GM23248 (cell line): ENCODE data around the gene INO80C.

ENCODE experiments used
- EZH2 ChIP-seq: fragments of 200-600 bp; sonication (generic); IDR thresholded peaks from 2 replicates; pipeline ENCODE4 v1.6.1; 2018; ENCODE audit warnings: antibody characterized with exemption, mild to moderate bottlenecking; ENCODE audit not compliant: insufficient read depth, poor library complexity, severe bottlenecking
- EZH2phosphoT487 ChIP-seq: fragments of 200-600 bp; sonication (generic); IDR thresholded peaks from 2 replicates; pipeline ENCODE4 v1.6.1; 2018; ENCODE audit warnings: antibody characterized with exemption, moderate library complexity, mild to moderate bottlenecking, low read depth; ENCODE audit not compliant: insufficient read depth

DNA sequence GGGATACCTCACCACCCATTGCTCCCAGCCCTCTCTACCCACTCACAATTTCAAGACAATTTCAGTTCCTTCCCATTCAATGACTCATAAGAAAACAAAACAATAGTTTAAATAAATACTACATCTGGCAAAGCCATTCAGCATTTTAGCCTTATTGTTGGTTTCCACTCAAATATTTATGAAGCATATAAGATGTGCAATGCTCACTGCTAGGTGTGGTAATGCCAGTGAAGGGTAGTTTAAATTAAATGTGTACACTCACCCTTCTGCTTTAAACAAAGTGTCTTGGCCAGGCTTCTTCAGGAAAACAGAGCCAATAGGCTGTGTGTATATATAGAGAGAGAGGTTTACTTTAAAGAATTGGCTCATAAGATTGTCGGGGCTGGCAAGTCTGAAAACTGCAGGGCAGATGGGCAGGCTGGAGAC is 37.0 kb downstream of the INO80C start:
- TF ChIP-seq EZH2 (no peak), EZH2phosphoT487 (no peak)
